Stimulated activated naive CD8-positive, alpha-beta T cell treated with anti-CD3 and anti-CD28 coated beads, Interleukin-15, Interleukin-2, amounts not matched to agents 100 U/mL and 50 U/mL, for 24 hours (primary cell): ENCODE measurements around the gene FGD2.
"Not testable (repeated sequence)": the region's sequence is repeated elsewhere in the genome, so short reads cannot be mapped to it uniquely, and the experiment has no call there.

ENCODE experiments used
- ATAC-seq: fragments of 150-1000 bp; cut with Tn5 transposase; one replicate; pipeline ENCODE4 v1.10.0; 2021
- DNase-seq: peaks from one replicate; pipeline ENCODE4 v3.0.0; 2021

FGD2 gene

DNA sequence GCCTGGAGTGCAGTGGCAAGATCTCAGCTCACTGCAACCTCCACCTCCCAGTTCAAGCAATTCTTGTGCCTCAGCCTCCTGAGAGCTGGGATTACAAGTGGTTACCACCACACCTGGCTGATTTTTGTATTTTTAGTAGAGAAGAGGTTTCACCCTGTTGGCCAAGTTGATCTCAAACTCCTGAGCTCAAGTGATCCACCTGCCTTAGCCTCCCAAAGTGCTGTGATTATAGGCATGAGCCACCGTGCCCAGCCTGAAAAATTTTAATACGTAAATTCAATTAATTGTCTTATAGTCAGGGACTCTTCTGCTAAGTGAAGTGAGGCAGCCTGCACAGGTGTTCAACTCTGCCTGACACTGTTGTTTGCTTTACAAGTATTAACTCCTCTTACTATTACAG is 15.1 kb upstream of the FGD2 start:
- not testable (repeated sequence) for ATAC-seq, DNase-seq

- DNase-seq (no peak), ATAC-seq (no peak)
Observed at GRCh38 chr6:36997811-36998722, 7.4 kb upstream of the FGD2 start.

GRCh38 chr6:36998723-36999038 is 6.8 kb upstream of the FGD2 start:
- ATAC-seq (no peak), DNase-seq (no peak)

DNA sequence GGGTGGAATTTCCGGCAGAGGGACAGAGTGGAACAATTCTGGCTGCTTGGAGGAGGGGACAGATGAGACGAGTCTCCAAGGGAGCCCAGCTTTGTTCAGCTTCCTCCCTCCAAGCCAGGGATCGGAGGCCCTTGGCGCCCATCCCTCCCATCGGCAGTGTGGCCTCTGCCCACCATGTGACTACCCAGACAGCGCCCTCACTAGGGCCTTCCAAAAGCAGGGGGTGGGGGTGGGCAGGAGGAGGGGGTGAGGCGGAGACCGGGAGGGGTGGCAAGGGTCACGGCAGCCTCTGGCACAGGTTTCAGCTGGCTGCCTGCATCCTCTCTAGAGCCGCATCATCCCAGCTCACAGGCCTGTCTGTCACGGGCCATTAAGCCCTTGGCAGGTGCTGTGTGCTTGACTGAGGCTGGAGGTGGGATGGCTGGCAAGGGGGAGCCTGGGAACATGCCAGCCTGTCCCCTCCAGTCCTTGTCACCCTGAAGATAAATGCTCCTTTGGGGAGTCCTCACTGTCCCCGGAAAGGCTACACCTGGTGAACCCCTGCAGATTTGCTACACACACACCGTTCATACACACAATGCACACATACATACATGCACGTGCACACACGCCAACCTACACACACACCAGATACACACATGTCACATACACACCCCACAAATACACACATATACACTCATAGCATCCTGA is 6.2 kb upstream of the FGD2 start:
- no peak for DNase-seq

DNA sequence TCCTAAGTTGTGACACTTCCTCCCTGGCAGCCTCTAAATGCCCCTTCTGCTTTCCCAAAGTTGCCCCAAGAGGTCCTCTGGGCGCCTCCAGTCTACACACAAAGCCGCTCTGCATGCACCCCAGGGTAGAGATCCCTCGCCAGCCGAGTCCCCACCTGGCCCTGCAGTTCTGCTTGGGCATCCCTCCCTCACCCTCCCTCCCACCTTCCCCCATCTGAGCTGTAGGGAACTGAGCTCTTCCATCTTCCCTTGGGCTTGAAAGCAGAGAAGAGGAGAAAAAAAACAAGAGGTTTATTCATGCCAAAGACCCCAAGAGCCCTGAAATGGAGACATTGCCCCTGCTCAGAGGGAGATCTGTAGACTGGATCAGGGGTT is 5.7 kb upstream of the FGD2 start:
- DNase-seq (no peak), ATAC-seq (no peak)

More for the DNA sequence above, 6.2 kb upstream of the FGD2 start:
- no peak for ATAC-seq

- no peak for ATAC-seq
- no peak for DNase-seq
Observed at GRCh38 chr6:37004044-37004980, 1.1 kb upstream of the FGD2 start.

GRCh38 chr6:37005827-37006567 is 542 bp downstream of the FGD2 start:
- no peak for DNase-seq
- ATAC-seq: peak; percentile 11

- DNase-seq: no peak
- no peak for ATAC-seq
Observed at GRCh38 chr6:37006793-37007339, 1.4 kb downstream of the FGD2 start.

DNA sequence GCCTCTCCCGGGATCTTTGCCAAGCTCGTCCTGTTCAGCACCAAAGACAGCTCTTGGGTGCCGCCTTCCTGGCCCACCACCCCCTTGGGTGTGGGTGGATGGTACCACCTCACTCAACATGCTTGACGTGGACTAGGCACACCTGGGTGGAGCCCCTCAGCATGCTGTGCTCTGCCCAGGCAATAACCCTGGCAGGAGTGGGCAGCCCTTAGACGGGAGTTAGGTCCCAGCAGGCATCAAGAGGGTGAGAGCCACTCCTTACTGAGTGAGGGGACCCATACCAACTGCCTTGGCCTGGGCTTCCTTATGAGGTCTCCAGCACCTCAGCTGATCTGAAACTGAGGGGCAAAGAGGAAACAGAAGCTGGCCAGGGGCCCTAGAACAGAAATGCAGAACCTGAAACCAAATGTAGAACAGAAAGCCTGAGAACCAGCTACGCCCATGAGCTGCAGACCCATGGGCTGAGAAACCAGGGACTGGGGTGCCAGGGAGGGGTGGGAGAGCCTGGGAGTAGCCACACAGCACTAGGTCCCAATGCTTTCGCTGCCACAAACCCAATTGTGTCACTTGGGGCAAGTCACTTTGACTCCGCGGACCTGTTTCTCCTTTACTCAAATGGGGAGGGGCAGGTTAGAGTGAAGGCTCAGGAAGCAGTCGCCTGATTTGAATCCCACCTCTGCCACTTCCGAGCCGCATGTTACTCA is 2.0 kb downstream of the FGD2 start:
- ATAC-seq (peak; percentile 15), DNase-seq (no peak)

GRCh38 chr6:37008484-37009465 is 3.3 kb downstream of the FGD2 start:
- ATAC-seq (no peak), DNase-seq (no peak)

GRCh38 chr6:37010402-37010892 is 5.0 kb downstream of the FGD2 start:
- DNase-seq: no peak
- ATAC-seq: no peak

DNA sequence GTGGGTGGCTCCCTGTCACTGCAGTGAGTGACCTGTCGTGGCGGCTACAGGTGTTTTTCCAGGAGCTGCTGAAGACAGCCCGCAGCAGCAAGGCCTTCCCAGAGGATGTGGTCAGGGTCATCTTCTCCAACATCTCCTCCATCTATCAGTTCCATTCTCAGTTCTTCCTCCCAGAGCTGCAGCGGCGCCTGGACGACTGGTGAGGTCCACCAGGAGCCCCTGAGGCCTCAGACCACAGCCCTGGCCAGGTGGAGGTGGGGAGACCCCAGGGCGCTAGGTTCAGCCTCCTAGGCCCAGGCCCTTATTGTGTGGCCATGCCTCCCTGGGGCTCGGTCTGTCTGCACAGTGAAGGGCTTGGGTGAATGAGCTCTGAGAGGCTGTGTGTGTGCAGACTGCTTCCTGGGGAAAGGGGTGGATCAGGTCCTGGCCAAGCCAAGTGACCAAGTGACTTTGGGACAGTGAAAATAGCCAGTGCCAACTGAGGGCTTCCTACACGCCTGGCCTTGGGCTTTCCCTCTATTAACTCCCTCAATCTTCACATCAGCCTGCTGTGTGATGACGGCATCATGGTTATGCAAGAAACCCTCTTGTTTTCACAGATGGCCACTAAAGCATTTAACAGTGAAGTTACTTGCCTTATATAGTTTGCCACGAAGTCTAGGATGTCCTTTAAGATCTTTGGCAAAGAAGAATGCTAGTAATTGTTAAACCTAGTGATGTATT is 6.4 kb downstream of the FGD2 start:
- DNase-seq (no peak), ATAC-seq (no peak)

- ATAC-seq (no peak), DNase-seq (no peak)
Observed at GRCh38 chr6:37013516-37014491, 8.3 kb downstream of the FGD2 start.

- DNase-seq (no peak), ATAC-seq (no peak)
Observed at GRCh38 chr6:37014667-37015066, 9.2 kb downstream of the FGD2 start.

DNA sequence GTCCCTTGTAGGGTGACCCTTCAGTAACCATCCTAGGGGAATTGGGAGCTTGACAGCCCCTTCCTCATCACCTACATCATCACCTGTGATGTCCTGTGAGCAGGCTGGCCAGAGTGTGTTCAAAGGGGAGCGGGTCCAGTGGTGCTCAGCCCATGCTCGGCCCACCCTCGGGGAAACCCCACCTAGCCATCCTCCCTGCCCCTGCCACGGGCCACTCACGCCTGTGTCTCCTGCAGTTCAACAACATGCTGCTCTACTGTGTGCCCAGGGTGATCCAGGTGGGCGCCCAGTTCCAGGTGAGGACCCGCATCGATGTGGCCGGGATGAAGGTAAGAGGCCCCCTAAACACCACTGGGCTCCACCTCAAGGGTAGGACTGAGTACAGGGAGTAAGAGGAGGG is 10.1 kb downstream of the FGD2 start:
- no peak for DNase-seq
- no peak for ATAC-seq

DNA sequence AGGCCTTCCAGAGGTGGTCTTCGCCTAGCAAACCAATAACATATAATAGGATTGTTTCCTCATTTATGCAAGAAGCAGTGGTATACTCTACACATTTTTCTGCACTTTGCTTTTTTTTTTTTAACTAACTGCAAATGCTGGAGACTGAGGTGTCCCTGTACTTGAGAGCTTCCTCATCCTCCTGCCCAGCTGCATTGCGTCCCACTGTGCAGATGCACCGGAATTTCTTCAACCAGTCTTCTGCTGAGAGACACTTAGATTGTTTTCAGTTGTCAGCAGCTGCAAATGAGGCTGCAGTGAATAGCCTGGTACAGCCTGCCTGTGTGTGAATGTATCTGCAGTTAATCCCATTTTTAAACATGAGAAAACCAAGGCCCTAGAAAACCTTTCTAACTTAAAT is 11.5 kb downstream of the FGD2 start:
- ATAC-seq: no peak
- no peak for DNase-seq

DNA sequence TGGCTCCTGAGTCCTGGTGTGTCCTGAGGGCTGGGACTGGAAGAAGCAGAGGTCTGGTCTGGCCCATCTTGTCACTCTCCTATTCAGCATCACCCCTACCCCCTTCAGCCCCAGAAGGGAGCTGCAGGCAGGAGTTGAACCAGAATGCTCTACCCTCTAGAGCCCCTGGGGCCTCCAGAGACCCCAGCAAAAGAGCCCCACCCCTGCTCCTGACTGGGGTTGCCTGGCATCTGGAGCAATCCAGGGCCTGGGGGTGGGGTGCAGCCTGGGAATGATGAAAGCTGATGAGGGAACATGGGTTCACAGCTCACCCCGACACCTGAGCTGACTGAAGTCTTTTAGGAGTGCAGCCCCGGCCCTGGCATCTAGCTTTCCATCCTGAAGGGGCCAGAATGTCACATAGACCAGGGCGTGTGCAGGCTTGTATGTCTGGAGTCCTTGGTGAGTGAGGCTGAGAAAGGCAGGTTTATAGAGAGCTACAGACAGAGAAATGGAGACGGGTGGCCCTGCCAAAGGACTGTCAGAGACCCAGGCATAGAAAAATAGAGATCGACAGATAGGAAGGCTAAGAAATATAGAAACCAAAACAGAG is 12.2 kb downstream of the FGD2 start:
- no peak for ATAC-seq
- DNase-seq: no peak
